GM19467 (cell line): ENCODE data around the gene ATXN1.
"Not testable (repeated sequence)": the region's sequence is repeated elsewhere in the genome, so short reads cannot be mapped to it uniquely, and the experiment has no call there.

Source experiments
- ATAC-seq: cut with Tn5 transposase; IDR thresholded peaks from one replicate; pipeline ENCODE4 v1.9.1; 2021; ENCODE audit warnings: mild to moderate bottlenecking, moderate library complexity; ENCODE audit not compliant: unreplicated experiment

ATXN1 gene

DNA sequence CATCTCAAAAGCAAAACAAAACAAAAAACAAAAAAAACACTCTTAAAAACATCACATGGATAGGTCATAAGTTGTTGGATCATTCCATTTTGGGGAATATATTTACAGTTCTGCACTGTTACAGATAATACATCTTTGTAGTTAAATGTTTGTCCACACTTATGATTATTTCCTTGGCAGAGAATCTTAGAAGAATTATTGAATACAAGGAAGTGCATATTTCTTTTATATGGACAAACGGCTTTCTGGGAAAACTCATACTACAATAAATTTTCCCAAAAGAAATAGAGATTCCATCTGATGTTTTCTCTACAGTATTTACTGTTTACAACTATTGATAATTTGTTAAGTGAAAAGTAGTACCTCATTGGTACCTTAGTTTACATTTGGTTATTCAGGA, 489.1 kb downstream of the ATXN1 start:
- no peak for ATAC-seq

DNA sequence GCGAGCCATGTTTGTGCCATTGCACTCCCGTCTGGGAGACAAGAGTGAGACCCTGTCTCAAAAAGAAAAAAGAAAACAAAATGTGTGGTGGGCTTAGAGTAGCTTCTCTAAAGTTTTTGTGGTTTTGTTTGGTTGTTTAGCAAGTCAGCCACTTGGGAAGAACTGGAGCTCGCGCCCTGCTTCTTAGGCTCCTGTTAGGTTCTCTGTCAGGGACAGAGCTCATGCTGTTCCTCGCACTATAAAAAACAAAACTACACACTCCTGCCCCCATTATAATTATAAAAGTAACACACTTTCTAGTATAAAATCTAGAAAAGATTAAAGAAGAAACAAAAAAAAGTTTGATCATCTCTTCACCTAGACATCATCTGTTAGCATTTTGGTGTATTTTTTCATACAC, 489.8 kb downstream of the ATXN1 start:
- no peak for ATAC-seq

DNA sequence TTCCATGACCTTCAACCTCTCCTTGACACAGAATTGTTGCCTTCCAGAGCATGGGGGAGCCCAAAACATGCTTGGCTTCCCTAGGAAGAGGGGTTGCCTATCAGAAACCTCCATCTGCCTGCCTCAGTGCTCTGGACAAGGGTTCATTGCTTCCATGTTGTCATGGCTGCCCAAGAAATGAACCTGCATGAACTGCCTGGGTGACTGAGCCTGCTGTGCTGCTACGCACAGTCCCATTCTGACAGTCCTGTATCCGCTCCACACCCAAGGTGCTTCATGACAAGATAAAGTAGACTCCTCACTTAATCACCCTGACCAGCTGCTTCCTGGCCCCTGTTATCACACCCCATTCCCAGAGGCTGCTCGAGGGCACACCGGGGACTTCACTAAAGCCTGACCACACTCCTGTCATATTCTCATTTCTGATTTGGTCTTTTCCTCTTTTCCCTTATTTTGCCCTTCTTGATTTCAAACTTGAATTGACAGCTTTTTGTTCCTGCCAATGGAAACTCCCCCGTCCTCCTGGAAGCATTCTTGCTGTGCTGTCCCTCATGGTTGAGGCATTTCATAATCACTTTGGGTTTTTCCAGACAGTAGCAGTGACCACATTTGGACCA, 491.0 kb downstream of the ATXN1 start:
- no peak for ATAC-seq

DNA sequence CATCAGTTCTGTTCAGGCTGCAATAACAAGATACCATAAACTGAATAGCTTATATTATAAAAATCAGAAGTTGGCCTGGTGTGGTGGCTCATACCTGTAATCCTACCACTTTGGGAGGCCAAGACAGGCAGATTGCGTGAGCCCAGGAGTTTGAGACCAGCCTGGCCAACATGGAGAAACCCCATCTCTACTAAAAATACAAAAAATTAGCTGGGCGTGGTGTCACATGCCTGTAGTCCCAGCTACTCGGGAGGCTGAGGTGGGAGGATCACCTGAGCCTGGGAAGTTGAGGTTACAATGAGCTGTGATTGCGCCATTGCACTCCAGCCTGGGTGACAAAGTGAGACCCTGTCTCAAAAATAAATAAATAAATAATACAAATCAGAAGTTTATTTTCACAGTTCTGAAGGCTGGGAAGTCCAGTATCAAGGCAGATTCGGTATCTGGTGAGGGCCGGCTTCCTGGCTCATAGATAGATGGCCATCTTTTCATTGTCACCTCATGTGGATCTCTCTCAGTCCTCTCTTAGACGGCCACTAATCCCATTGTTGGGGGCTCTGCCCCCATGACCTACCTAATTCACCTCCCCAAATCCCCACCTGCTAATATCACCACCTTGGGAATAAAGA, 491.7 kb downstream of the ATXN1 start:
- not testable (repeated sequence) for ATAC-seq

DNA sequence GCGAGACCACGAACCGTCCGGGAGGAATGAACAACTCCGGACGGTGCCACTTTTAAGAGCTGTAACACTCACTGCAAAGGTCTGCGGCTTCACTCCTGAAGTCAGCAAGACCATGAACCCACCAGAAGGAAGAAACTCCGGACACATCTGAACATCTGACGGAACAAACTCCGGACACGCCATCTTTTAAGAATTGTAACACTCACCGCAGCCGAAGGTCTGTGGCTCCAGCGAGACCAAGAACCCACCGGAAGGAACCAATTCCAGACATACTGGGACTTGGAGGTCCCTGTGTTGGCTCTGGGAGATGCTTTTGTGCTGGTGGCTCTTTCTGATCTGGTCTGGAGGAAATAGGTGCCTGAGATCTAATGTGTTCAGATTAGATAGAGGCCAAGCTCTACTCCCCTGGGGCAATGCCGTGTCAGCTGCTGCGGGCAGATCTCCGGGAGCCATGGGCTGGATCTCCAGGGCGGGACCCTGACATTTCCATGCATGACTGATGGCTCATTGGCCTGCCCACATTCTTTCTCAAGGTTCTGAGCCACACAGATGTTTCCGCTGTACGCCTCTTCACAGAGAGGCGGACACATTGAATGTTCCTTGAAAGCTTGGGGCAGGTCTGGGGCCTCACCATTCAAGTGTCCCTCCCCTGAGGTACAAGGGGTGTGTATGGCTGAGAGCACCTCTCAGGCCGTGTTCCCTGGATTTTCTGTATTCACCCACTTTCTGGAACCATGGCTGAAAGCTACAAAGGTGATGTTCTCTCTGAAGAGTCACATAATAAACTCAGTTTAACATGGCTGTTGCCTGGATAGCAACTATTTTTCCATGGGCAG, 493.6 kb downstream of the ATXN1 start:
- no peak for ATAC-seq

DNA sequence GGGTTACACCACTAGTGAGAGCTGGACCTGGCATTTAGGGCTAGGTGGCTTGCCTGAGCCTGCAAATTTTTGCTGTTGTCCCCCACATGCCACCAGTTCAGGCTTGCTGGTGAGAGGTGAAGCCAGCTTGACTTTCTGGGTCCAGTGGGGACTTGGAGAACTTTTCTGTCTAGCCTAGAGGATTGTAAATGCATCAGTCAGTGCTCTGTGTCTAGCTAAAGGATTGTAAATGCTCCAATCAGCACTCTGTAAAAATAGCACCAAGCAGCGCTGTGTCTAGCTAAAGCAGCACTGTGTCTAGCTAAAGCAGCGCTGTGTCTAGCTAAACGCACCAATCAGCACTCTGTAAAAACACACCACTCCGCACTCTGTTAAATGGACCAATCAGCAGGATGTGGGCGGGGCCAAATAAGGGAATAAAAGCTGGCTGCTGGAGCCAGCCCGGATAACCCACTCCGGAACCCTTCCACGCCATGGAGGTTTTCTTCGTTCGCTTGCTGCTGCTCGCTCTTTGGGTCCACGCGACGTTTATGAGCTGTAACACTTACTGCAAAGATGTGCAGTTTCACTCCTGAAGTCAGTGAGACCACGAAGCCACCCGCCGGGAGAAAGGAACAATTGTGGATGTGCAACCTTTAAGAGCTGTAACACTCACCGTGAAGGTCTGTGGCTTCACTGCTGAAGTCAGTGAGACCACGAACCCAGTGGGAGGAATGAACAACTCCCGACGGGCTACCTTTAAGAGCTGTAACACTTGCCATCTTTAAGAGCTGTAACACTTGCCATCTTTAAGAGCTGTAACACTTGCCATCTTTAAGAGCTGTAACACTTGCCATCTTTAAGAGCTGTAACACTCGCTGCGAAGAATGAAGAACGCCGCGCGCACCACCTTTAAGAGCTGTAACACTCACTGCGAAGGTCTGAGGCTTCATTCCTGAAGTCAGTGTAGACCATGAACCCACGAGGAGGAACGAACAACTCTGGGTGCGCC, 495.6 kb downstream of the ATXN1 start:
- ATAC-seq, result no peak

DNA sequence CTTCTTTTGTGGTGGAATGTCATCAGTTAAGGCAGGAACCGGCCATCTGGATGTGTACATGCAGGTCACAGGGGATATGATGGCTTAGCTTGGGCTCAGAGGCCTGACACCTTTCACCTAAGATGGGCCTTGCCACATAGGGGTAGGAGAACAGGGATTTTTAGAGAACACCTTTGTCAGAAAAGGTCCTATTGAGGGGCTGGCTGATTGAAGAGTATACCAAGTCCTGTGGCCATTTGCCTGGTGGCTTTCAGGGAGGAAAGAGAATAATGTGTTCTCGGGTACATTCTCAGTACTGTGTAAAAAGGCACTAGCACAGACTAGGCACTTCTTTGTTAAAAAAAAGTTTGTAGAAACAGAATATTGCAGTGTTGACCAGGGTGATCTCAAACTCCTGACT, 496.5 kb downstream of the ATXN1 start:
- no peak for ATAC-seq

DNA sequence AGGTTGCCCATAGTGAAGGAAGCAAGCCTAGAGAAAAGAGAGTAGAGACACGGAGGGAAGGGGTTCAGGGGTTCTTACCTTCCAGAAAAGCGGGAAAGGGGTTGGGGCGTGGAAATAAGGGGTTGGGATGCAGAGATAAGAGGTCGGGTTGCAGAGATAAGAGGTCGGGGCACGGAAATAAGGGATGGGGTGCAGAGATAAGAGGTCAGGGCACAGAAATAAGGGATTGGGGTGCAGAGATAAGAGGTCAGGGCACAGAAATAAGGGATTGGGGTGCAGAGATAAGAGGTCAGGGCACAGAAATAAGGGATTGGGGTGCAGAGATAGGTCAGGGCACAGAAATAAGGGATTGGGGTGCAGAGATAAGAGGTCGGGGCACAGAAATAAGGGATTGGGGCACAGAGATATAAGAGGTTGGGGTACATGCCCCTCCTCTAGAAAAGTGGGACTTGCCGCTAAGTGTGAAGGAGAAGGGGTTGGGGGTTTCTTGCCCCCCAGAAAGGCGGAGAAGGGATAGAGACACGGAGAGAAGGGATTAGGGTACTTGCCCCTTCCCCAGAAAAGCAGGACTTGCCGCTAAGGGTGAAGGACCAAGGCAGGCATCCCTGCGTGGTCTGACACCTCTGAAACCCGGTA, 497.7 kb downstream of the ATXN1 start:
- ATAC-seq, result not testable (repeated sequence)

DNA sequence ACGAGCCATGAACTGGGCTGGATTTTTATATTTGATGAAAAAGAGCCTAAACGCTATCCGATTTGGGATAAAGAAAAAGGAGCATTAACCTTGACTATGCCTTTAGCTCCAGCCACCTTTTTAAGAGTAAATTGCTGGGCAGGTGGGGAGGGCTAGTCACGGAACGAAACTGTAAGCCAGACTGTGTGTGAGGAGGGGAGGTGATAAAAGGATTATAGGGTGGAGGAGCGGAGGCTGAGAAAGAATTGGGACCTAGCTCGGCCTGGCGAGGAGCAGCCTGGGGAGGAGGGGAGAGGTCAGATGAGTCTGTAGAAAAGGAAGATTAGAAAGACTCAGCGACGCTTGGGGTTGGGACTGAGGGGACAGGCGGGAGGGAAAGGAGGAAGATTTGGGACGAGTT, 498.5 kb downstream of the ATXN1 start:
- ATAC-seq, result not testable (repeated sequence)

DNA sequence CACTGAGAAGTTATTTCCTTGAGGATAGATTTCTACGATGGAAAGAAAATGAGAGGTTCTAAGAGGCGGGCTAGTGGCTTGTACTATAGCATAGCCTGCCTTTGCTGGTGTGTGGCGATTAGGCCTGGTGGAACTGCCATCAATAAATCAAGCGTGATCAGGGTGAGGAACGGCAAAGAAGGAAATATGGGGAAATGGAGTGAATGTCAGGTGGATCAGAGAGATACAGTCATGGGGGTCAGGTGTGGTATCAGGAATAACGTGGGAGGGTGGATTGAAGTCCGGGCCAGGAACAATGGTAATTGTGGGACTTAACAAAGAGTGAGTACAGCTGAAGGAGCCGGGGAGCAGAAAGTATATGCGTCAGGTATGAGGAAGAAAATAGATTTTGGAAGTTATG, 500.7 kb downstream of the ATXN1 start:
- not testable (repeated sequence) for ATAC-seq

DNA sequence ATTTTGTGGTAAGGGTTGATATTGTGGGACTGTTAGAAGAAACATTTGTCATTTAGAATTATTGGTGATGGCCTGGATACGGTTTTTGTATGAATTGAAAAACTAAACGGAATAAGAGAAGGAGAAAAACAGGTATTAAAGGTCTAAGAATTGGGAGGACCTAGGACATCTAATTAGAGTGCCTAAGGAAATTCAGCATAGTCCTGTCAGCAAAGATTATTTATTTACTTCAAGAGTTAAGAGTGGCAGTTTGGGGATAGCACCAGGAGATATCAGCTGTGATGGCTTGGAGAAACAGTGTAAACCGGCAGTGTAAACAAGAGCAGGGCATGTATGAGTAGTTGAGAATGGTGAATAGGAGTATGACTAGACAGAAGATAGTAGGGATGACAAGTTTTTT, 501.7 kb downstream of the ATXN1 start:
- not testable (repeated sequence) for ATAC-seq

DNA sequence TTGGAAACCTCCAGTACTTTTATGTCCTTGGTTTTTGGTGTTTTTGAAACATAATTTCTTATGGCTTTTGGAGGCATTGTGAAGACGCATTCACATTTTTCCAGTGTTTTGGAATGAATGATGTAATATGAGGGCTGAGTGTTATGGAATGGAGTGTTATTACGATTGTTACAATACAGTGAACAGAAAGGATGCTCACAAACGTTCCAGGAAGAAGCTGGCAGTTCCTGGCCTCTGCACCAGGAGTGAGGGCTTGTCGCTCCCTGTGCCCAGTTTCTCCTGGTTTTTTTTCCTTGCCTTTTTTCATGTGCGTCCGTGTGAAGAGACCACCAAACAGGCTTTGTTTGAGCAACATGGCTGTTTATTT, 502.6 kb downstream of the ATXN1 start:
- ATAC-seq, result no peak

DNA sequence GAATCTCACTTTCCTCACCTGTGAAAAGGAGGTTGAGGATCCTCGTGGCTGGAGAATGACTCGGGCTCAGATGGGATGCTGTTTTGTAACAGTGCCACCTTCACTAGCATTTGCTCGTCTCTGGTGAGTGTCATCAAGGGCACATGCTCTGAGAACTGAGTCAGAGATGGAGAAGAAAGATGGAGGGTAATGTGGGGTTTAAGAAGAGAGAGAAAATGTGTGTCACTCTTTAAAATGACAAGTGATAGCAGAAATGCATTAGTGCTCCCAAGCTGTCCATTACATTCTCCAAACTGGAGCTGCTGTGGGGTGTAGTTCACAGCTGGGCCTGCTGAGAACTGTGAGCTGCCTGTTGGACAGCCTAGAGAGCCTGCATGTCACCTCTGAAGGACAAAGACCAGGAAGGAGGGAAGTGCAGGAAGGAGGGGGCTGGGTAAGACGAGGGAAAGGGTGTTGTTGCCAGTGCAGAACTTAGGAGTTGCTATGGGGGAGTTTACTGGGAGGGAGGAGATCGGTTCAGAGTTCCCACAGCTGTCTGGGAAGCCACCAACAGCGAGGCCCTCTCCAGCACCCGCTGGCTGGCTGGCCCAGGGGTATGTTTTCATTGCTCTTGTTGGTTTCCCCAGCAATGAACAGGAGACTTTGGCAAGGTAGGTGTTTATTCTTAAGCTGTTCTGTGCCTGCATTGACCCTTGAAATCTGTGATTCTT, 503.1 kb downstream of the ATXN1 start:
- ATAC-seq, result no peak

DNA sequence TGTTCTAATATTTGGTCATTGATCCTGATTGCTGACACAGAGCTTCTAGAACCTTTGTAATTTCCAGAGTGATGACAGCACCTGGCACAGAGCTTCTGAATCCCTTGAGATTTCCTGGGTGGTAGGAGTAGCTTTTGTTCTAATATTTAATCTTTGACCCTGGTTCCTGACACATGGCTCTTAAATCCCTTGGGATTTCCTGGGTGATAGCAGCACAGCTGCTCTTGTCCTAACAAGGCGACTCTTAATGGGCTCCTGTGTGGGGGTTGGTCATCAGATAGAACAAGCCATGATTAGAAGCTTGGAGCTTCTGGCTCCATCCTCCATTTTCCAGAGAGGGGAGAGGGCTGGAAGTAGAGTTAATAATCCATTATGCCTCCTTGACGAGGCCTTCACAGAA, 504.5 kb downstream of the ATXN1 start:
- no peak for ATAC-seq

DNA sequence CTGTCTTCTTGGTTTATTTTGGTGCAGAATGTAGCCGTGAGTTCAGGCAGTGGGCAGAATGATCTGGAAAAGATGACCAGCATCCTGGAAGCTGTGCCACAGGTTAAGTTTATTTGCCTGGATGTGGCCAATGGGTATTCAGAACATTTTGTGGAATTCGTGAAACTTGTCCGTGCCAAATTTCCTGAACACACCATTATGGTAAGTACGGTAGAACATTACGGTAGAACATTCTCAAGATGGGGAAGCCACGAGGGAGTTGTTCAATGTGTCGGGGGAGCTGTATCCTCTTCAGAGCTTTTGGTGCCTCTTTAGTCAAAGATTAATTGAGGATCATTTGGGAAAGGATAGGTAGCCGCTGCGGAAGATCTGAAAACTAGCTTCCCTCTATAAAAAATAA, 506.7 kb downstream of the ATXN1 start:
- no peak for ATAC-seq

DNA sequence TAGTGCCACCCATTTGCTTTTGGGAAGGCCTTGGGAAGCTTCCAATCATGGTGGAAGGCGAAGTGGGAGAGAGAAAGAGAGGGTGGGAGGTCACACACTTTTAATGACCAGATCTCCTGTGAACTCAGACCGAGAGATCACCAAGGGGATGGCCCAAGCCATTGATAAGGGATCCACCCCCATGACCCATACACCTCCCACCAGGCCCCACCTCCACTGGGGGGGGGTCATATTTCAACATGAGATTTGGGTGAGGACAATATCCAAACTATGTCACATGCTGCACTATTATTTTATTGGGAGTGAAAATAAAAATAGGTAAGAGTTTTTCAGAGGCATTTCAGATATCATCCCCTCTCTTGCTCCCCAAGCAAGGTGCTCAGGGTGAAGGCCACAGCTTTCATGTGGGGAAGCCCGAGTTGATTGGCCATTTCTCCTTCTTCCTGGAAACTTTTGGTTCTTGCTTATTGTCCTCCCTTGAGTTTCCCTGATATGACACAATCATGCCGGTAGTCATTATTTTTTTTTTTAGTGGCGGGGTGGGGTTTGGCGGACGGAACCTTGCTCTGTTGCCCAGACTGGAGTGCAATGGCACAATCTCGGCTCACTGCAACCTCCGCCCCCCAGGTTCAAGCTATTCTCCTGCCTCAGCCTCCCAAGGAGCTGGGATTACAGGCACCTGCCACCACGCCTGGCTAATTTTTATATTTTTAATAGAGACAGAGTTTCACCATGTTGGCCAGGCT, 507.7 kb downstream of the ATXN1 start:
- ATAC-seq, result no peak

DNA sequence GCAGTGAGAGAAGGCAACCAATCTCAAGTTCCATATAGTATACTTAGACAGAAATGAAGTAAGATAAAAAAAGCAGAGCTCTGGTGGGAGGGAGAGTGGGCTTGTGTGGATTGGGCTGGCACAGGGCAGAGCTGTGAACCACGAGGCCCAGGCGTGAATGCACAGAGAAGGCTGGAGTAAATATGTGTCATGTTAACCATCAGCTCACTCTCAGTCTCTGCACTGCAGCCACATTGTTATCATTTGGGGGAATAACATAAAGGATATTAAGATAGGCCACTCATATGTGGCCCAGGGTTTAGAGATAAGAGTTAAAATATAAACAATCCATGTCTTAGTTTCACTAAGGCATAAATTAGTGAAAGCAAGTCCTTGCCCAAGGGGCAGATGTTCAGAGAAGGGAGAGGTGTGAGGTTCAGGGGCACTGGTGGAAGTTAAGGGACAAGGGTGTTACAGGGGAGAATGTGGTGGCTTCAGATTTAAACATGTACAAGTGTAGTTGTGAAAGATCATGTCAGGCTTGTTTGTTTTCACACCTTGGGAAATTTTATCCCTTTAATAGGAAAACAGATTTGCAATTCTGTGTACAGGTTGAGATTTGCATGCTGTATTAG, 508.5 kb downstream of the ATXN1 start:
- no peak for ATAC-seq

DNA sequence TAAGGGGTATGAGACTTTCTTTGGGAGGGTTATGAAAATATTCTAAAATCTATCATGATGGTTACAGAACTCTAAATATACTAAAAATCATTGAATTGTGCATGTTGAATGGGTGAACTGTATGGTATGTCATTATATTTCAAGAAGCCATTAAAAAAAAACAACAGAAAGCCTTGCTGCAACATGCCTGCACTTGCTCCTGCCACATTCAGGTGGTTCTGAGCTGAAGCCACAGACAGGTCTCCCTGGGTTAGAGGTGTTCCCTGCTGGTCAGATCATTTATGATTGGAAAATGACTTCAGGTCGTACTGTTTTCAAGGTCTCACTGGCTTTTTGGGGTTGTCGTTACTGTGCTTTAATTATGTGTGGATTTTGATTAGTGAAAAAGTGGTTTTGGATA, 509.6 kb downstream of the ATXN1 start:
- no peak for ATAC-seq

DNA sequence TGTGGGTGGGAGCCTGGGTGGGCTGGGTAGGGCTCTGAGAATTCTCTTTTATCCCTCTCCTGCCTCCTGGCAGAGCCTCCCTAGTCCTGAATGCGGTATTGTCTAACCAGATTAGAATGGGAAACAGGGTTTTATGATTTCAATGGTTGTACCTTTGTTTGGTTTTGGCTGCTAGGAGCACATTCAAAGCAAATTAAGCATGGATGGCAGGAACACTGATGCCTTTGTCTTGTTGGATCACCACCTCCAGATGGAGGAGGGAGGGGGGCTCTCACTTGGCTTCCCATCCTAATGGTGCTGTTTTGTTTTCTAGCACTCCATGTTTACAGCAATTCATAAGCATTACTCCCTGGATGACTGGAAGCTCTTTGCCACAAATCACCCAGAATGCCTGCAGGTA, 511.3 kb downstream of the ATXN1 start:
- ATAC-seq, result no peak
